ENCODE results near the gene RNASE8.

The RNASE8 gene

GRCh38 chr14:21043387-21043973 lies 14.1 kb upstream of the RNASE8 start:
- Histone ChIP-seq H3K79me2 (ENCODE audit: low read length) (no peaks in the 10 kb centered on the region), H3K4me1 (ENCODE audit: low read length) (no peaks in the 10 kb centered on the region), H3K9me3 (ENCODE audit: insufficient read depth, low read length) (no peaks in the 10 kb centered on the region), H3K36me3 (replicated peaks; ENCODE audit: low read depth, low read length) (no peaks in the 10 kb centered on the region), H3K4me3 (ENCODE audit: low read length) (no peak overlapping the region), H3K9ac (ENCODE audit: low read length) (no peak overlapping the region), H2AFZ (ENCODE audit: low read depth, low read length) (no peak overlapping the region), H3K4me2 (ENCODE audit: low read length) (no peak overlapping the region), H3K27ac (ENCODE audit: low read length) (no peak overlapping the region), H4K20me1 (ENCODE audit: insufficient read depth, low read length) (no peaks in the 10 kb centered on the region), H3K27me3 (ENCODE audit: low read depth, low read length) (peaks cover 35% of the 10 kb centered on the region)
- TF ChIP-seq EZH2phosphoT487 (IDR thresholded peaks at IDR 0.05; ENCODE audit: low read depth) (no peak), CTCF (IDR thresholded peaks at IDR 0.05; ENCODE audit: low read depth, low read length) (no peak)

GRCh38 chr14:21043974-21044618 lies 13.5 kb upstream of the RNASE8 start:
- Histone ChIP-seq H3K9me3 (ENCODE audit: insufficient read depth, low read length) (no peaks in the 10 kb centered on the region), H3K9ac (ENCODE audit: low read length) (no peak overlapping the region), H3K4me2 (ENCODE audit: low read length) (no peak overlapping the region), H3K4me1 (ENCODE audit: low read length) (no peaks in the 10 kb centered on the region), H2AFZ (ENCODE audit: low read depth, low read length) (no peak overlapping the region), H3K36me3 (replicated peaks; ENCODE audit: low read depth, low read length) (no peaks in the 10 kb centered on the region), H3K79me2 (ENCODE audit: low read length) (no peaks in the 10 kb centered on the region), H3K27ac (ENCODE audit: low read length) (no peak overlapping the region), H3K4me3 (ENCODE audit: low read length) (no peak overlapping the region), H4K20me1 (ENCODE audit: insufficient read depth, low read length) (no peaks in the 10 kb centered on the region), H3K27me3 (ENCODE audit: low read depth, low read length) (peaks cover 35% of the 10 kb centered on the region)
- no peak for TF ChIP-seq EZH2phosphoT487 (IDR thresholded peaks at IDR 0.05; ENCODE audit: low read depth)
- TF ChIP-seq CTCF (IDR thresholded peaks at IDR 0.05; ENCODE audit: low read depth, low read length), result no peak

GRCh38 chr14:21047378-21047781 lies 10.2 kb upstream of the RNASE8 start:
- Histone ChIP-seq H3K4me2 (ENCODE audit: low read length) (no peak overlapping the region), H3K9me3 (ENCODE audit: insufficient read depth, low read length) (no peaks in the 10 kb centered on the region)

More at GRCh38 chr14:21047378-21047781, 10.2 kb upstream of the RNASE8 start:
- TF ChIP-seq EZH2phosphoT487 (IDR thresholded peaks at IDR 0.05; ENCODE audit: low read depth) (no peak), CTCF (IDR thresholded peaks at IDR 0.05; ENCODE audit: low read depth, low read length) (no peak)
- Histone ChIP-seq H3K9ac (ENCODE audit: low read length) (no peak overlapping the region), H3K4me3 (ENCODE audit: low read length) (no peak overlapping the region), H3K4me1 (ENCODE audit: low read length) (peaks cover 8% of the 10 kb centered on the region), H3K36me3 (replicated peaks; ENCODE audit: low read depth, low read length) (no peaks in the 10 kb centered on the region), H4K20me1 (ENCODE audit: insufficient read depth, low read length) (no peaks in the 10 kb centered on the region), H3K27ac (ENCODE audit: low read length) (no peak overlapping the region), H3K79me2 (ENCODE audit: low read length) (no peaks in the 10 kb centered on the region), H2AFZ (ENCODE audit: low read depth, low read length) (no peak overlapping the region), H3K27me3 (ENCODE audit: low read depth, low read length) (peaks cover 32% of the 10 kb centered on the region)

Data from OCI-LY3 (cell line).